RPMI7951 (cell line): Measurements from ENCODE around the gene GMEB1. TPM values are rescaled to one million over a fixed set of nuclear protein-coding genes. Genes with fewer than 3 reads are reported as not detected.
"Not testable (repeated sequence)": the region's sequence is repeated elsewhere in the genome, so short reads cannot be mapped to it uniquely, and the experiment has no call there.

Experiments
- DNase-seq: peaks from one replicate; pipeline ENCODE4 v3.0.0-alpha.2; 2012; ENCODE audit warnings: low read depth
- total RNA-seq: library from RNA; depleted of rRNA; stranded (reverse); fragments of >200 nt; shearing (Covaris generic); gene quantifications from 2 replicates; pipeline ENCODE4 v1.2.3, GENCODE V29; 2014

GMEB1 gene
- total RNA-seq, 1 experiment from 2014 or later, result 8.2 TPM

DNA sequence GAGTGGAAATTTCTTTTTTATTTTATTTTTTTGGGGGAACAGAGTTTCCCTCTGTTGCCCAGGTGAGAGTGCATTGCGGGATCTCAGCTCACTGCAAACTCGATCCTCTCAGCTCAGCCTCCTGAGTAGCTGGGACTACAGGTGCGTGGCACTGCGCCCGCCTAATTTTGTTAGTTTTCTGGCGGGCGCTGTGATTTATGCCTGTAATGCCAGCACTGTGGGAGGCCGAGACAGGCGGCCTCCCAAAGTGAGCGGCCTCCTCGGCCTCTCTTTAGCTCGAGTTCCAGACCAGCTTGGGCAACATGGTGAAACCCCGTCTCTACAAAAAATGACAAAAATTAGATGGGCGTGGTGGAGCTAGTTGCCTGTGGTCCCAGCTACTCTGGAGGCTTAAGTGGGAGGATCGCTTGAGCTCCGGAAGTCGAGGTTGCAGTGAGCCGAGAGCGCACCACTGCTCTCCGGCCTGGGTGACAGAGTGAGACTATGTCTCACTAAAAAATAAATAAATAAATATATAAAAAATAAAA is 2.7 kb downstream of the GMEB1 start:
- DNase-seq, result no peak

DNA sequence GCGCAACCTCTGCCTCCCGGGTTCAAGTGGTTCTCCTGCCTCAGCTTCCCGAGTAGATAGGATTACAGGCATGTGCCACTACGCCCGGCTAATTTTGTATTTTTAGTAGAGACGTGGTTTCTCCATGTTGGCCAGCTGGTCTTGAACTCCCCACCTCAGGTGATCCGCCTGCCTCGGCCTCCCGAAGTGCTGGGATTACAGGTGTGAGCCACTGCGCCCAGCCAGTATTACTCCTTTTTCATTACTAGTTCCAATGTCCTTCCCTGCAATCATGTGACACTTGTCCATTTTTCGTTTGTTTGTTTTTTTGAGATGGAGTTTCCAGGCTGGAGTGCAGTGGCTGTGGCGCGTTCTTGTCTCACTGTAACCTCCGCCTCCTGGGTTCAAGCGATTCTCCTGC is 4.4 kb downstream of the GMEB1 start:
- DNase-seq, result not testable (repeated sequence)

- DNase-seq, result no peak
Measured at GRCh38 chr1:28675924-28676257, 7.3 kb downstream of the GMEB1 start.

GRCh38 chr1:28680151-28680550 is 11.6 kb downstream of the GMEB1 start:
- DNase-seq, result no peak

GRCh38 chr1:28682840-28683239 is 14.3 kb downstream of the GMEB1 start:
- no peak for DNase-seq

DNA sequence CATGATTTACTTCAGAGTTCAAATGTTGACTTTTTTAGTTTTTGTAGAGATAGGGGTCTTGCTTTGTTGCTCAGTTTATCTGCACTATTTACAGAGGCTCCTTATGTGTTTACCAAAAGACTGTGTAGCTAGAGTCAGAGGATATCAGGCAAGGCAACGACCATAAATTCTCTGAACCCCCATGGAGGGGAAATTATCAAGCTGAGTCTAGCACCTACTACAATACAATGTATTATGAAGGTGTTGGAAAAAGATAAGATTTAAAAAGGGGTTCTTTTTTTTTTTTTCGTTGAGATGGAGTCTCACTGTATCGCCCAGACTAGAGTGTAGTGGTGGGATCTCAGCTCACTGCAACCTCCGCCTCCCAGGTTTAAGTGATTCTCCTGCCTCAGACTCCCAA is 16.4 kb downstream of the GMEB1 start:
- DNase-seq, result no peak

- DNase-seq, result not testable (repeated sequence)
Measured at GRCh38 chr1:28691627-28692026, 23.0 kb downstream of the GMEB1 start.

DNA sequence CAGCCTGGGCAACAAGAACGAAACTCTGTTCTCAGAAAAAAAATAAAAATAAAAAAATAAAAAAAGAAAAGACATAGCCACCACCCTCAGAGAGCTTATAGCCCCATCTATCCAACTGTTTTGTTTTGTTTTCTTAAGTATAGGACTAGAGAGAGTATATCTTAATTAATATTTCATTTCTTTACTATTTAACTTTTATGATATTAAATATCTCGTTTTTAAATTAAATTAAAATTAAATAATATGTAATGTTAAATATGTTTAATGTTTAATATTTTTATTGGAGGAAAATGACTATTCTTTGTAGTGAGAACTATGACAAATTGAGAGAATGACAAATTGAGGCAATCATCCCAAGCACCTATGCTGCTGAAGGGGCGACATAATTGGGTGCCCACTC is 35.0 kb downstream of the GMEB1 start:
- no peak for DNase-seq

DNA sequence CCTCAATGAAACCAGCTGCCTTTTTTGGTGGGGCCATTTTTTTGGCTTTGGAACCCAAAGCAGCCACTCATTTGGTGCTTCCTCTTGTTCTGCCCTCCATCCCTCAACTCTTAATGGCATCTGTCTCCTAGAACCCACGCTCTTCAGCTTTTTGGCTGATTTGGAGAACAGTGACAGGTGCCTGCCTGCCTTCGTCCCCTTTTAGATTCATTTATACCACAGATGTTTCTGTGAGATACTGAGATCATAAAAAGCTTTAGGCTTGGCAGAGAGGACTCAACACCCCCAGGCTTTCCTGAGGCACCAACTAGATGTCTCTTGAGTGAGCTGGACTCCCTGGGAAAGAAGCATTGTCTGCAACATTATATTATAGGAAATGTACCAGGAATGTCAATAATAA is 47.8 kb downstream of the GMEB1 start:
- DNase-seq, result no peak

GRCh38 chr1:28718166-28718565 is 49.6 kb downstream of the GMEB1 start:
- no peak for DNase-seq

DNA sequence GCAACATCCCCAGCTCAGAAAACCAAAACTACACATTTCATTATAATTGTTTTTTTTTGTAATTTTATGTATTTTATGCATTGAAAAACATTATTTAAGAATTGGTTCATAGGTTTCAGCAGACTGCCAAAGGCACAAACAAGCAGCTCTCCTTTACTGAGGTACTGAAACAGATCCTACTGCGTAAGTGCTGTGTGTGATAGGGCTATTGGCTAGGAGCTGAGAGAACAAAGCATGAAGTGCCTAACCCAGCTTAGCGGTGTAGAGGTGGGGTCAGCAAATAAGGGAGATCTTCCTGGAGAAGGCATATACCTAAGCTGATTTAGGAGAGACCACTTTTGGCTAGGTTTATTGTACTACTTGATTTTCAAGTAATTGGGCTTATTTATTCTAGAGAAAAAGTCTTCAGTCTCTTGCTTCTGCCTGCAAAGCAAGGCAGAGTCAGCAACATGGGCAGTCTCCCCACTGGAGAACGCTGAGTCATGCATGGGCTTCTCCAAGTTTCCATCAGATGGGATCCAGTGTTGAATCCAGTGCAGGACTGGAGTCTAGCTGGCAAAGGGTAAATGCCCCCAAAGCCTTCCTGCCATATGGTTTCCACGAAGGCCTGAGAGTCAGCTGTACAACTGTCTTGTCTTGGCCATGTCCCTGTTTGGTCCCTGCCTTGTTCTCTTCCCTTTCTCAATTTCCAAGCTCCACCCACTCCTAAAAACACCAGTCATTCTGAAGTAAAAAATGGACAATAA is 50.2 kb downstream of the GMEB1 start:
- DNase-seq, result peak; percentile 72

DNA sequence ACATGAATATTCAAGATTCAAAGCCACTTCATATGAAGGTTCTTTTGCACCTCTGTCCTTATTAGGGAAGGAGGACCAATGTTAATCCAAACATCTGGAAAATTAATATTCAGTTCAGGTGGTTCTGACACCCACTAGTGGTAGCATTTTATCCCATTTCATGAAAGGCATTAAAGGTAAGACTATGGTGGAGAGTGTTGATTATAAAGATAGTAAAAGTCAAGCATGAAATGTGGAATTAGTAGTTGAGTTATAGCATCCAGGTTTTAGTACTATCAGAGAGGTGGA is 50.7 kb downstream of the GMEB1 start:
- DNase-seq, result no peak

- no peak for DNase-seq
Measured at GRCh38 chr1:28720376-28720775, 51.8 kb downstream of the GMEB1 start.

DNA sequence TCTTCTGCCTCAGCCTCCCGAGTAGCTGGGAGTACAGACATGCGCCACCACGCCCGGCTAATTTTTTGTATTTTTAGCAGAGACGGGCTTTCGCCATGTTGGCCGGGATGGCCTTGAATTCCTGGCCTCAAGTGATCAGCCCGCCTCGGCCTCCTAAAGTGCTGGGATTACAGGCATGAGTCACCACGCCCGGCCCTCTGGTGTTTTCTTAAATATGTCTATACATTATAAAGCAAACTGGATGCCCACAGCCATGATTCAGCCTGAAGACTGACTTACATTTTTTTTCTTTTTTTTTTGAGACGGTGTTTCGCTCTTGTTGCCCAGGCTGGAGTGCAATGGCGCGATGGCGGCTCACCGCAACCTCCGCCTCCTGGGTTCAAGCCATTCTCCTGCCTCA is 53.3 kb downstream of the GMEB1 start:
- DNase-seq, result not testable (repeated sequence)

DNA sequence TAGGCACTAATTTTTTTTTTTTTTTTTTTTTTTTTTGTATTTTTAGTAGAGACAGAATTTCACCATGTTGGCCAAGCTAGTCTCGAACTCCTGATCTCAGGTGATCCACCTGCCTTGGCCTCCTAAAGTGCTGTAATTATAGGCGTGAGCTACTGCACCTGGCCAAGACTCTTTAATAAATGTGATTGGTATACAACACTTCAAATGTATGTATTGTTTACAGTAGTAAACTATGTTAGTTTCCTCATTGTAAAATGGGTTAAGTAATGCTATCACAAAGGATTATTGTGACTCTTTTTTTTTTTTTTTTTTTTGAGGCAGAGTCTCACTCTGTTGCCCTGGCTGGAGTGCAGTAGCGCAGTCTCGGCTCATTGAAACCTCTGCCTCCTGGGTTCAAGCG is 56.8 kb downstream of the GMEB1 start:
- not testable (repeated sequence) for DNase-seq

DNA sequence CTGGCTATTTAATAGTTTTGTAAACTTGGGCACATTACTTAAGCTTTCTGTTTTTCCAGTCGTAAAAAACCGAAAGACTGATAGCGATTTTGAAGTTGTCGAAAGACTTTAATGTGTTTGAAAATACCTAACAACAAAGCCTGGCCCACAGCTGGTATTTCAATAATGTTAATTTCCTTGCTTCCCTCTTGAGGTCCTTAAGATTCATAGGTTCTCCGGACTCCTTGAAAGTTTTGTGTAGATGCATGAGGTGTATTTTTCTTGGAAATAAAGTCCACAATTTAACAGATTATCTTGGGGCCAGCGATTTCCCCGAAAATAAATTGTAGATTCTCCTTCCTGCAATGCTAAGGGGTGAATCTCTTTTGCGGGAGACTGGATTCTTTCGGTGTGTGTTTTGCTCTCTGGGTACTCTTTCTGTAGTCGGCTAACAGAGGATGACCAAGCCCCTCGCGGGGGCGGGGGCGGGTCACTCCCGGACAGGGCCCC is 67.4 kb downstream of the GMEB1 start:
- DNase-seq, result no peak

GRCh38 chr1:28736450-28737306 is 68.1 kb downstream of the GMEB1 start, which contains the start of gene YTHDF2:
YTHDF2 (plus strand) TSS chr1:28736940; CDS start chr1:28737121, 181 bp downstream.
- peak; percentile 97 for DNase-seq

- DNase-seq, result peak; percentile 59
Measured at GRCh38 chr1:28737307-28738132, 68.9 kb downstream of the GMEB1 start.

DNA sequence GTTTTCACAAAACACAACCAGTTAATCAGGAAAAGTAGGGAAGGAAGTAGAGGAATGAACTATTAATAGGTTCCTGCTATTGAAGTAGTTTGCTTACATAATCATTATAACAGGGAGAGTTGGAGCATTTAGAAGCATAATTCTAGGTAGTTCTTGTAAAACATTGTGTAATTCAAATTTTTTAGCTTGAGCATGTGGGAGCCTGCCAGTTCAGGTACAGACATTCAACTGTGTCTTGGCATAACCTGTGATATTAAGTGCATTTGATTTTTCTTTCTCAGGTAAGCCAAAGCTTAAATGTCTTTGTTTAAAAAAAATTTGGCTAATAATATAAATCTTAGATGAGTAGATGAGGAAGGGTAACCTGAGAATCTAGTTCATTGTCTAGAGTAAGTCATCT is 71.5 kb downstream of the GMEB1 start:
- DNase-seq, result no peak

- no peak for DNase-seq
Measured at GRCh38 chr1:28744184-28744583, 75.6 kb downstream of the GMEB1 start.

GRCh38 chr1:28745653-28746173 is 77.1 kb downstream of the GMEB1 start:
- no peak for DNase-seq

DNA sequence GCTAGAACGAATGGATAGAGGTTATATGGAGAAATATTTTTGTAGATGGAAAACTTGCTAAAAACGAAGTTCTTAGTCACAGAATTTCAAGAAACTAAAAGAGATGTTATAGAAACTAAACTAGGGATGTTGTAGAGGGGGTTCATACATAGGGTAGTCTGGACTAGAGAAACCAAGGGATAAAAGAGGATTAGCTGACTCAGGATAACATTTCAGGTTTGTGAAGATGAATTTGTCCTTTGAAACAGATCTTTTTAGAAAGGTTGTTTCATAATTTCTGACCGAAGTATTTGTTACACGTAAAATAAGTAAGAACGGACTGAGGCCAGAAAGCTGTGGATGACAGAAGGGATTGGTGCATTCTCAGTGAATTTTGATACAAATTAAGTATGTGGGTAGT is 81.7 kb downstream of the GMEB1 start:
- no peak for DNase-seq
